ENCODE results near the gene RAB4A.

GRCh38 chr1:229230893-229231753, 39.8 kb upstream of the RAB4A start:
- TF ChIP-seq CTCF (IDR thresholded peaks at IDR 0.05; ENCODE audit: low read depth, low read length) (no peak), EZH2phosphoT487 (IDR thresholded peaks at IDR 0.05; ENCODE audit: low read depth) (no peak)
